ENCODE measurements around the gene IFNL2. TPM values are rescaled to one million over a fixed set of nuclear protein-coding genes. Genes with fewer than 3 reads are reported as not detected.
"Not testable (repeated sequence)": the region's sequence is repeated elsewhere in the genome, so short reads cannot be mapped to it uniquely, and the experiment has no call there.

IFNL2 gene
- total and polyA plus RNA-seq, 8 donors = not detected

GRCh38 chr19:39236527-39236926 lies 31.7 kb upstream of the IFNL2 start:
- Histone ChIP-seq H3K36me3 (no peaks in the 10 kb centered on the region), H3K4me3 (no peak overlapping the region), H3K27ac (no peak overlapping the region), H3K4me1 (peaks cover 0 to 7% of the 10 kb centered on the region in 2 donors), H3K27me3 (peaks cover 0 to 33% of the 10 kb centered on the region in 2 donors), H3K9me3 (no peaks in the 10 kb centered on the region)
- intact Hi-C loops (cut with DNase I) = no loop called here
- ATAC-seq (no peak), DNase-seq (peak in 1 of 4 donors; percentile 66)
- TF ChIP-seq, protein P1, sequence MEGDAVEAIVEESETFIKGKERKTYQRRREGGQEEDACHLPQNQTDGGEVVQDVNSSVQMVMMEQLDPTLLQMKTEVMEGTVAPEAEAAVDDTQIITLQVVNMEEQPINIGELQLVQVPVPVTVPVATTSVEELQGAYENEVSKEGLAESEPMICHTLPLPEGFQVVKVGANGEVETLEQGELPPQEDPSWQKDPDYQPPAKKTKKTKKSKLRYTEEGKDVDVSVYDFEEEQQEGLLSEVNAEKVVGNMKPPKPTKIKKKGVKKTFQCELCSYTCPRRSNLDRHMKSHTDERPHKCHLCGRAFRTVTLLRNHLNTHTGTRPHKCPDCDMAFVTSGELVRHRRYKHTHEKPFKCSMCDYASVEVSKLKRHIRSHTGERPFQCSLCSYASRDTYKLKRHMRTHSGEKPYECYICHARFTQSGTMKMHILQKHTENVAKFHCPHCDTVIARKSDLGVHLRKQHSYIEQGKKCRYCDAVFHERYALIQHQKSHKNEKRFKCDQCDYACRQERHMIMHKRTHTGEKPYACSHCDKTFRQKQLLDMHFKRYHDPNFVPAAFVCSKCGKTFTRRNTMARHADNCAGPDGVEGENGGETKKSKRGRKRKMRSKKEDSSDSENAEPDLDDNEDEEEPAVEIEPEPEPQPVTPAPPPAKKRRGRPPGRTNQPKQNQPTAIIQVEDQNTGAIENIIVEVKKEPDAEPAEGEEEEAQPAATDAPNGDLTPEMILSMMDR (IDR thresholded peaks at IDR 0.05) = no peak

- Histone ChIP-seq H3K4me3 (no peak overlapping the region), H3K27ac (no peak overlapping the region), H3K4me1 (peaks cover 0 to 7% of the 10 kb centered on the region in 2 donors), H3K36me3 (no peaks in the 10 kb centered on the region), H3K9me3 (no peaks in the 10 kb centered on the region), H3K27me3 (peaks cover 0 to 34% of the 10 kb centered on the region in 2 donors)
- peak; percentile 99 for ATAC-seq
- TF ChIP-seq, protein P1 (IDR thresholded peaks at IDR 0.05) = no peak
- DNase-seq = peak in 3 of 4 donors; percentile 37 to 89 (median 78)
- intact Hi-C loops (cut with DNase I) = no loop called here
These were observed 30.7 kb upstream of the IFNL2 start for GRCh38 chr19:39237200-39238184.

DNA sequence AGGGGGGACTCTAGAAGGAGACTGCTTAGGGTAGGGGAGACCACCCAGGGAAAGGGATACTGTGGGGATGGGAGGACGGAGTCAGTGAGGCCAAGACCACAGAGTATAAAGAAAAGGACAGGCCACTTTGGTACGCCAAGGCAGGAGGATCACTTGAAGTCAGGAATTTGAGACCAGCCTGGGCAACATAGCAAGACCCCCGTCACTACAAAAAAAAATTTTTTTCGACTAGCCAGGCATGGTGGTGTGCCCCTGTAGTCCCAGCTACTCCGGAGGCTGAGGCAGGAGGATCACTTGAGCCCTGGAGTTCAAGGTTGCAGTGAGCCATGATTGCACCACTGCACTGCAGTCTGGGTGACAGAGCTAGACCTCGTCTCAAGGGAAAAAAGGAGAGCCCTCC lies 30.0 kb upstream of the IFNL2 start:
- Histone ChIP-seq H3K4me1 (peaks cover 0 to 7% of the 10 kb centered on the region in 2 donors), H3K9me3 (no peaks in the 10 kb centered on the region), H3K27me3 (peaks cover 0 to 32% of the 10 kb centered on the region in 2 donors), H3K36me3 (no peaks in the 10 kb centered on the region), H3K27ac (no peak overlapping the region), H3K4me3 (no peak overlapping the region)
- intact Hi-C loops (cut with DNase I) = no loop called here
- ATAC-seq (no peak), DNase-seq (no peak)
- TF ChIP-seq, protein P1 (IDR thresholded peaks at IDR 0.05) = no peak

DNA sequence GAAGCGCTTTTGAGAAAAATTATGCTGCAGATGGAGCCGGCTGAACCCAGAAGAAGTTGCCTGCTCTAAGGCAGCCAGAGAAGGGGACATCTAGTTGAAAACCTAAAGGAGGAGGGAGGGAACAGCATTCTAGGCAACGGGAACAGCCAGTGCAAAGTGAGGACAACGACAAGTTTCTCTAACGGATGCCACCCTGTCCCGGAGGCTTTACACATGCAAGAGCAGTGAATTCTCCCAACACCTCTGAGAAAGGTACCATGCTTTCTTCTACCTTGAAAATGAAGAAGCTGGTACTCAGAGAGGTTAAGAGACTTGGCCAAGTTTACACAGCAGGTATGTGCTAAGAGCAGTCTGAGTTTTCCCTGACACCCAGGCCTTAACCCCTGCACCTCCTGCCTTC lies 29.3 kb upstream of the IFNL2 start:
- Histone ChIP-seq H3K27me3 (peaks cover 0 to 38% of the 10 kb centered on the region in 2 donors), H3K27ac (no peak overlapping the region), H3K36me3 (no peaks in the 10 kb centered on the region), H3K4me3 (no peak overlapping the region), H3K9me3 (no peaks in the 10 kb centered on the region), H3K4me1 (peaks cover 0 to 7% of the 10 kb centered on the region in 2 donors)
- DNase-seq (no peak), ATAC-seq (no peak)
- intact Hi-C loops (cut with DNase I) = no loop called here
- TF ChIP-seq, protein P1 (IDR thresholded peaks at IDR 0.05) = no peak

DNA sequence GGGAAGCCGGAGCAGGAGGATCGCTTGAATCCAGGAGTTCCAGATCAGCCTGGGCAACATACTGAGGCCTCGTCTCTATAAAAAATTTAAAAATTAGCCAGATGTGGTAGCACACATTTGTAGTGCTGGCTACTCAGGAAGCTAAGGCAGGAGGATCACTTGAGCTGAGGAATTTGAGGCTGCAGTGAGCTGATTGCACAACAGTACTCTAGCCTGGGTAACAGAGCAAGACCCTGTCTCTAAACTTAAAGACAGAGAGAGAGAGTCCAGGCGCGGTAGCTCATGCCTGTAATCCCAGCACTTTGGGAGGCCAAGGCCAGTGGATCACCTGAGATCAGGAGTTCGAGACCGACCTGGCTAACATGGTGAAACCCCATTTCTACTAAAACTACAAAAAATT lies 27.8 kb upstream of the IFNL2 start:
- H3K36me3 ChIP-seq = no peaks in the 10 kb centered on the region
- ATAC-seq = no peak
- H3K27me3 ChIP-seq = peaks cover 0 to 46% of the 10 kb centered on the region in 2 donors
- no peak for DNase-seq
- H3K9me3 ChIP-seq = no peaks in the 10 kb centered on the region
- no peak overlapping the region for H3K4me3 ChIP-seq
- intact Hi-C loops (cut with DNase I) = no loop called here
- TF ChIP-seq, protein P1 (IDR thresholded peaks at IDR 0.05) = no peak
- H3K4me1 ChIP-seq = peaks cover 0 to 7% of the 10 kb centered on the region in 2 donors
- no peak overlapping the region for H3K27ac ChIP-seq

DNA sequence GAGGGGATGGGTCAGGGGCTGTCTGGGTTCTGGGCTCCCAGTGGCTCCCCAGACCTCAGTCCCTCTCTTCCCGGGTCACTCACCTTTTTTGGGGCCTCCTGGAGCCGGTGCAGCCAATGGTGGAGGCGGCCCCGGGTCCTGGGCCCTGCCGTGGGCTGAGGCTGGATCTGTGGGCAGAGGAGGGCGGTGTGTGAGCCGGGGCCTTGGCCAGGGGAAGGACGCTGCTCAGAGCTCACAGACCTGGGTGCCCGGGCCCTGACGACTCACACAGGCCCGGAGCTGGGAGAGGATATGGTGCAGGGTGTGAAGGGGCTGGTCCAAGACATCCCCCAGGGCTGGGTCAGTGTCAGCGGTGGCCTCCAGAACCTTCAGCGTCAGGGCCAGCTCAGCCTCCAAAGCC lies 24.5 kb upstream of the IFNL2 start:
- ATAC-seq; H3K9me3 ChIP-seq; DNase-seq; H3K4me1 ChIP-seq; H3K36me3 ChIP-seq; H3K27ac ChIP-seq; intact Hi-C loops (cut with DNase I); H3K4me3 ChIP-seq: not testable (repeated sequence)
- H3K27me3 ChIP-seq = peaks cover 18 to 54% of the 10 kb centered on the region in 2 donors

GRCh38 chr19:39244410-39245100 lies 23.6 kb upstream of the IFNL2 start, which contains the start of gene IFNL3:
TSS of gene IFNL3 (minus strand) at chr19:39245006. CDS start at chr19:39244967, 39 bp downstream.
- DNase-seq; H3K4me3 ChIP-seq; H3K4me1 ChIP-seq; H3K36me3 ChIP-seq; H3K9me3 ChIP-seq; intact Hi-C loops (cut with DNase I); H3K27ac ChIP-seq; ATAC-seq: not testable (repeated sequence)
- H3K27me3 ChIP-seq = peaks cover 18 to 62% of the 10 kb centered on the region in 2 donors
